Skeletal muscle satellite cell (primary cell): ENCODE measurements around the gene CDK5R1. TPM values are rescaled to one million over a fixed set of nuclear protein-coding genes. Genes with fewer than 3 reads are reported as not detected.
"Not testable (repeated sequence)": the region's sequence is repeated elsewhere in the genome, so short reads cannot be mapped to it uniquely, and the experiment has no call there.

Source experiments
- H3K27me3 ChIP-seq: 2 replicates; pipeline ENCODE4 v1.7.0; 2013; ENCODE audit warnings: low read length; ENCODE audit not compliant: control insufficient read depth, insufficient read depth
- H3K36me3 ChIP-seq: 2 replicates; pipeline ENCODE4 v1.7.0; 2013; ENCODE audit warnings: mild to moderate bottlenecking, control low read depth, low read length; ENCODE audit not compliant: insufficient read depth
- H3K4me1 ChIP-seq: 2 replicates; pipeline ENCODE4 v1.7.0; 2013; ENCODE audit warnings: low read length; ENCODE audit not compliant: control insufficient read depth, insufficient read depth
- H3K4me2 ChIP-seq: 2 replicates; pipeline ENCODE4 v1.7.0; 2013; ENCODE audit warnings: mild to moderate bottlenecking, low read length
- H3K4me3 ChIP-seq: 2 replicates; pipeline ENCODE4 v1.7.0; 2013; ENCODE audit warnings: low read length
- H3K9ac ChIP-seq: 2 replicates; pipeline ENCODE4 v1.7.0; 2013; ENCODE audit warnings: mild to moderate bottlenecking, low read depth, low read length, moderate library complexity
- H3K9me3 ChIP-seq: replicated peaks from 2 replicates; pipeline ENCODE4 v1.7.0; 2013; ENCODE audit warnings: mild to moderate bottlenecking, control low read depth, low read length
- total RNA-seq: library from RNA; depleted of rRNA; stranded (reverse); fragments of >200 nt; gene quantifications from 2 replicates; pipeline ENCODE4 v1.2.3, GENCODE V29; 2012; rRNA removed

The CDK5R1 gene
- total RNA-seq = 0.25 and 1.5 TPM in 2 replicates

DNA sequence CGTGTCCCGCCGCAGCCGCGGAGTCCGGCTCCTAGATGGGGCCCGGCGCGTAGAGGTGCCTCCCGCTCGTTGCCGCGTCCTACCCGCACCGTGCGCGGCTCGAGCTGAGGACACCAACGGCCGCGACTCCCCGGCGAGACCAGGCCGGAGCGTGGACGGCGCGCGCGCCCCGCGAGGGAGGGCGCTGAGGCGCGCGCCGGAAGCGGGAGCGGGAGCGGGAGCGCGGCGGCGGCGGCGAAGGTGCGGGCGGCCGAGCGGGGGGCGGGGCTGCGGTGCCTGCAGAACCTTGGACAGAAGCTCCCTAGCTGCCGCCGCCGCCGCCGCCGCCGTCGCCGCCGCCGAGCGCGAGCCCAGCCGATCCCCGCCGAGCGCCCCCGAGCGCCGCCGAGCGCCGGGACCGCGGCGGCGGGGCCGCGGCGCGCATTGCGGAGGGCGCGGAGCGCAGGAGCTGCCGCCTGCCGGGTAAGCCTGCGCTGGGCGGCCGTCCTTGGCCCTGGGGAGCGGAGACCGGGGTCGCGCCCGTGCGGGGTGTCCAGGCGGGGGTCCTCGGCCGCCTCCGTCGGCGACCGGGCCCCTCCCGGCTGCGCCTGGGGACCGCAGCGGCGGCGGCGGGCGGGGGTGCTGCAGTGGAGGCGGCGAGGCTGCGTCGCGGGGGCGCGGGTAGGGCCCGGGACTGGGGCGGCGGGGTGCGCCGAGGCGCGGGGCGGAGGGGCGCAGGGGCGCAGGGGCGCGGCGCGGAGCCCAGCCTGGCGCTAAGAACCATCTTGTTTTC is at the start of gene CDK5R1:
TSS of gene CDK5R1 (plus strand) at position 293 of the 772 bp plus-strand sequence. CDS start 628 bp downstream, outside the sequence.
- Histone ChIP-seq H3K27me3 (no peaks in the 10 kb centered on the region), H3K9ac (peak within 1 kb of the TSS; percentile 76), H3K36me3 (peaks cover 12% of the 10 kb centered on the region), H3K9me3 (no peaks in the 10 kb centered on the region), H3K4me1 (peaks cover 26% of the 10 kb centered on the region), H3K4me3 (peak within 1 kb of the TSS; percentile 84), H3K4me2 (peak within 1 kb of the TSS; percentile 84)

DNA sequence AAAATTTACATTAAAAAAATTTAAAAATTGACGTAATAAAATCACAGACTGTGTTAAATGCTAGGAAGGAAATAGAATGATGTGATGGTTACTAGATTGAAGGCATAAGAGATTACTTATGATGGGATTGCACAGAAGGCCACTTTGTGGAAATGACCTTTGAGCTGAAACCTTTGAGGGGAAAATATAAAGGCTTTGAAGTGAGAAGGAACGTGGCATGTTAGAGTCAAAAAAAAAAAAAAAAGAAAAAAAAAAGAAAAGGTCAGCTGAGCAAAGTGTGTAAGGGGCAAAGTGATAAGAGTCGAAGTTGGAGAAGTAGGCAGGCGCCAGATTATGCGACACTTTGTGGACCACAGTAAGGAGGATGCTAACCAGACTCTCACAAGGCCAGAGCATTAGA is 46.1 kb upstream of the CDK5R1 start:
- Histone ChIP-seq H3K27me3 (peaks cover 5% of the 10 kb centered on the region), H3K9ac (no peak overlapping the region), H3K9me3 (no peaks in the 10 kb centered on the region), H3K4me2 (no peak overlapping the region), H3K36me3 (no peaks in the 10 kb centered on the region), H3K4me3 (no peak overlapping the region), H3K4me1 (peaks cover 6% of the 10 kb centered on the region)

DNA sequence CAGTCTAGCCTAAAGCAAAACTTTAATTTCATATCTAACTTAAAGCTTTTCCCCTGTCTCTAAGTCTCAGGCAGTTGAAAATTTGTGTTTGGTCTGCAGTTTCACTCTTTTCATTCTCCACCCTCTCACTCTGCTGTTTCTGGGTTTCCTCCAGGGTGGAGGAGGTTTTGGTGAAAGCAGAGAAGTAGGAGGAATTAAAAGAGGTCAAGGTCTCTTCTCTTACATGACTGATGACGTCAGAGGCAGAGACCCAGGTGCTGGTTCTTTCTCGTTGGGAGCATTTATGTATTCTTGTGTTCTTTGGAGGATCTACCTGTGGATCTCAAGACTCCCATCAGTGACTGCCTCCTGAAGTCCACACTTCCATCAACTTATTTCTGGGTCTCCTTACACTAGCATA is 44.9 kb upstream of the CDK5R1 start:
- Histone ChIP-seq H3K27me3 (peaks cover 5% of the 10 kb centered on the region), H3K4me2 (no peak overlapping the region), H3K36me3 (peaks cover 6% of the 10 kb centered on the region), H3K4me1 (peaks cover 18% of the 10 kb centered on the region), H3K9me3 (no peaks in the 10 kb centered on the region), H3K4me3 (no peak overlapping the region), H3K9ac (no peak overlapping the region)

GRCh38 chr17:32443827-32444300 is 42.9 kb upstream of the CDK5R1 start:
- Histone ChIP-seq H3K4me2 (peak overlapping the region; percentile 98), H3K36me3 (peaks cover 24% of the 10 kb centered on the region), H3K9ac (peak overlapping the region; percentile 99), H3K4me1 (peaks cover 23% of the 10 kb centered on the region), H3K9me3 (no peaks in the 10 kb centered on the region), H3K4me3 (peak overlapping the region; percentile 89), H3K27me3 (peaks cover 5% of the 10 kb centered on the region)

- peaks cover 5% of the 10 kb centered on the region for H3K27me3 ChIP-seq
- no peaks in the 10 kb centered on the region for H3K9me3 ChIP-seq
- peak within 1 kb of the TSS; percentile 89 for H3K4me3 ChIP-seq
- H3K4me2 ChIP-seq = peak within 1 kb of the TSS; percentile 98
- peaks cover 23% of the 10 kb centered on the region for H3K4me1 ChIP-seq
- H3K36me3 ChIP-seq = peaks cover 30% of the 10 kb centered on the region
- peak within 1 kb of the TSS; percentile 99 for H3K9ac ChIP-seq
These were observed 42.3 kb upstream of the CDK5R1 start, which contains the start of gene PSMD11 for GRCh38 chr17:32444301-32445073. TSS of gene PSMD11 (plus strand) at chr17:32444510. CDS start at chr17:32444524, 14 bp downstream.

DNA sequence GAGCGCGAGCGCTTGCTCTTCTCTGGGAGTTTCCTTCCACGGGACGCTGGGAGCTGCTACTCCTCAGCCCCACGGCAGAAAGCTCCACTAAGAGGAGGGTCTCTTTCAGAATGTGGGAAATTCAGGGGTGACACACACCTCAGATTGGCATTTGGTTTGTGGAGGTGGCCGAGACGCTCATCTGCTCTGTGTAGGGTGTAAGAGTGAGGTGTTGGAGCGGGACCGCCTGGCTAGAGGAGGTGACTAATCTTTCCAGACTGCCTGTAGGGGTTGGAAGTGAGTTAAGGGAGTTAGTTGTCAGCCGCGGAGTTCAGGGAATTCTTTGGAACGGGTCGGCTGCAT is 41.7 kb upstream of the CDK5R1 start:
- peak overlapping the region; percentile 99 for H3K9ac ChIP-seq
- peaks cover 36% of the 10 kb centered on the region for H3K36me3 ChIP-seq
- H3K9me3 ChIP-seq = no peaks in the 10 kb centered on the region
- H3K4me3 ChIP-seq = peak overlapping the region; percentile 89
- peak overlapping the region; percentile 88 for H3K4me2 ChIP-seq
- peaks cover 23% of the 10 kb centered on the region for H3K4me1 ChIP-seq
- peaks cover 5% of the 10 kb centered on the region for H3K27me3 ChIP-seq

DNA sequence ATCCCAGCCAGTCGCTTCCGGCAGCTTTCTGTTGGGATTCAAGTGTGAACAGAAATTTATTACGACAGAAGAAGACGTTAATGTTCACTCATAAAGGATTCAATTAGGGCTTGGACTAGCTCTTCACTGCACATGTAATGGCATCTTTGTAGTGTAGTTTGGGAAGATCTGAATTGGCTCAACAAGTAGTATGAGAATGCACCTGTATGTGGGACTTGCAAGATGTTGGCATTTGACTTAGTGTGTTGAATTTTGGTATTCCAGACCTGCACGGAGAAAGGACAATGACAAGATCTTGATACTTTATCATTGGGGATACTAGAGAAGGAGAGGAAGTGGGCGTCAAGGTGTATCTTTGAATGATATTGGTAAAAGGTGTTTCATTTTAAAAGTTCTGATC is 41.3 kb upstream of the CDK5R1 start:
- Histone ChIP-seq H3K4me1 (peaks cover 23% of the 10 kb centered on the region), H3K9ac (peak overlapping the region; percentile 99)

GRCh38 chr17:32445971-32446370 is 40.8 kb upstream of the CDK5R1 start:
- peaks cover 23% of the 10 kb centered on the region for H3K4me1 ChIP-seq
- peaks cover 5% of the 10 kb centered on the region for H3K27me3 ChIP-seq
- H3K9ac ChIP-seq = peak overlapping the region; percentile 99
- H3K4me2 ChIP-seq = peak overlapping the region; percentile 88
- peaks cover 43% of the 10 kb centered on the region for H3K36me3 ChIP-seq
- peak overlapping the region; percentile 89 for H3K4me3 ChIP-seq
- H3K9me3 ChIP-seq = no peaks in the 10 kb centered on the region

More for the DNA sequence above, 41.3 kb upstream of the CDK5R1 start:
- Histone ChIP-seq H3K4me3 (peak overlapping the region; percentile 89), H3K9me3 (no peaks in the 10 kb centered on the region), H3K27me3 (peaks cover 5% of the 10 kb centered on the region), H3K4me2 (peak overlapping the region; percentile 88), H3K36me3 (peaks cover 38% of the 10 kb centered on the region)

DNA sequence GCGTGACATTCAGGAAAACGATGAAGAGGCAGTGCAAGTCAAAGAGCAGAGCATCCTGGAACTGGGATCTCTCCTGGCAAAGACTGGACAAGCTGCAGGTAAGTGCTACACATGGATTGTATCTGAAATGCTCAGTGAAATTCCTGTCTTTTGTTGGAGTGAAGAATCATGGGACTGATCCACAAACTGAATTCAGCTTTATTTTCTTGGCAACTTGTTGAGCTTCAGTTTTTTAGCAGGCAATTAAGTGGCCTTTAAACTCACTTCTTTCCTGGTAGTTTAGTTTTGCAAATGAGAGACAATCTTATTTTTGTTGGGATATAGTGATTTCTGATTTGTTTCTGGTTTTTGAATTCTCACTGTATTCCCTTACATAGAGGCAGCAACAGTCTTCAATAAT is 39.8 kb upstream of the CDK5R1 start:
- Histone ChIP-seq H3K27me3 (peaks cover 2% of the 10 kb centered on the region), H3K4me3 (no peak overlapping the region), H3K4me1 (peaks cover 23% of the 10 kb centered on the region)

DNA sequence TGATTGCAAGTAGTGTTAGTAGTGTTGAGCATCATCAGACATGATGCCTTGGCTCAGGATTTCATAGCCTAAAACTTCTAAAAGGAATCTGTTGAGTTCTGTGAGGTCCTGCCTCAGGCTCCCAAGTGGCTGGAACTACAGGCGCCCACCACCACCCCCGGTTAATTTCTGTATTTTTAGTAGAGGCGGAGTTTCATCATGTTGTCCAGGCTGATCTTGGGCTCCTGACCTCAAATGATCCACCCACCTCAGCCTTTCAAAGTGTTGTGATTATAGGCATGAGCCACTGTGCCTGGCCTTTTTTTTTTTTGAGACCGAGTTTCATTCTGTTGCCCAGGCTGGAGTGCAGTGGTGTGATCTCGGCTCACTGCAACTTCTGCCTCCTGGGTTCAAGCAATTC is 36.8 kb upstream of the CDK5R1 start:
- Histone ChIP-seq H3K9me3 (no peaks in the 10 kb centered on the region), H3K4me1 (peaks cover 25% of the 10 kb centered on the region), H3K4me3 (no peak overlapping the region), H3K9ac (no peak overlapping the region), H3K4me2 (no peak overlapping the region), H3K27me3 (no peaks in the 10 kb centered on the region), H3K36me3 (peaks cover 83% of the 10 kb centered on the region)

More for the DNA sequence above, 39.8 kb upstream of the CDK5R1 start:
- Histone ChIP-seq H3K4me2 (peak overlapping the region; percentile 88), H3K9me3 (no peaks in the 10 kb centered on the region), H3K36me3 (peaks cover 53% of the 10 kb centered on the region), H3K9ac (no peak overlapping the region)

GRCh38 chr17:32450379-32450778 is 36.4 kb upstream of the CDK5R1 start:
- not testable (repeated sequence) for H3K27me3 ChIP-seq, H3K9me3 ChIP-seq, H3K4me3 ChIP-seq, H3K9ac ChIP-seq, H3K4me2 ChIP-seq
- peaks cover 87% of the 10 kb centered on the region for H3K36me3 ChIP-seq
- peaks cover 25% of the 10 kb centered on the region for H3K4me1 ChIP-seq
